SK-N-SH (cell line): Measurements from ENCODE around the gene LLGL1. TPM values are rescaled to one million over a fixed set of nuclear protein-coding genes. Genes with fewer than 3 reads are reported as not detected.

ENCODE experiments used
- CTCF ChIA-PET: fragments of 300-600, 350-600 bp; formaldehyde crosslinking; extraction: SDS; loops from one replicate; lab custom pipeline; 2021; lab: Yijun Ruan, JAX
- POLR2A ChIA-PET: fragments of 350-600 bp; sonication (Branson Sonifier 250); formaldehyde crosslinking; extraction: SDS; loops from one replicate; lab custom pipeline; 2020; ENCODE audit warnings: antibody characterized with exemption, inconsistent platforms; lab: Yijun Ruan, JAX
- DNase-seq: peaks from one replicate; pipeline ENCODE4 v3.0.0; 2012
- H2AFZ ChIP-seq: fragments of 200-600 bp; sonication (generic); 2 replicates; pipeline ENCODE4 v1.8.1; 2016; ENCODE audit warnings: antibody characterized with exemption, mild to moderate bottlenecking, low read depth
- H3F3A ChIP-seq: fragments of 200-600 bp; sonication (generic); replicated peaks from 2 replicates; pipeline ENCODE3; 2016; ENCODE audit warnings: antibody characterized with exemption, mild to moderate bottlenecking; ENCODE audit not compliant: insufficient read depth
- H3K27ac ChIP-seq, 2 experiments: fragments of 200-500 bp in 1 of 2; fragments of 200-600 bp in 1 of 2; sonication (Bioruptor generic) in 1 of 2; sonication (generic), shearing (Covaris generic) in 1 of 2; 2 replicates each; pipeline versions ENCODE4 v1.5.1 to v1.6.1; 2014 to 2016; ENCODE audit warnings: low read depth in 2 of 2, inconsistent platforms in 1 of 2, low read length in 1 of 2, mild to moderate bottlenecking in 1 of 2, mixed read lengths in 1 of 2
- H3K27me3 ChIP-seq: fragments of 200-600 bp; sonication (generic), shearing (Covaris generic); 2 replicates; pipeline ENCODE4 v1.6.1; 2016; ENCODE audit warnings: mixed run types; ENCODE audit not compliant: insufficient read depth
- H3K36me3 ChIP-seq, 2 experiments: fragments of 200-500 bp in 1 of 2; fragments of 200-600 bp in 1 of 2; sonication (Bioruptor generic) in 1 of 2; sonication (generic) in 1 of 2; replicated peaks in 1 of 2; 2 replicates each; pipeline versions ENCODE3 to v1.5.1; 2014 to 2016; ENCODE audit warnings: low read length in 1 of 2, mild to moderate bottlenecking in 1 of 2; ENCODE audit not compliant: insufficient read depth in 2 of 2, control insufficient read depth in 1 of 2
- H3K4me1 ChIP-seq, 2 experiments: fragments of 200-500 bp in 1 of 2; fragments of 200-600 bp in 1 of 2; sonication (Bioruptor generic) in 1 of 2; sonication (generic), shearing (Covaris generic) in 1 of 2; 2 replicates each; pipeline versions ENCODE4 v1.5.1 to v1.6.1; 2014 to 2016; ENCODE audit warnings: low read depth in 1 of 2, low read length in 1 of 2, mixed run types in 1 of 2; ENCODE audit not compliant: insufficient read depth in 2 of 2, control insufficient read depth in 1 of 2
- H3K4me2 ChIP-seq: fragments of 200-600 bp; sonication (generic), shearing (Covaris generic); 2 replicates; pipeline ENCODE4 v1.6.1; 2017; ENCODE audit warnings: mixed run types
- H3K4me3 ChIP-seq, 2 experiments: fragments of 200-500 bp in 1 of 2; fragments of 200-600 bp in 1 of 2; sonication (Bioruptor generic) in 1 of 2; sonication (generic), shearing (Covaris generic) in 1 of 2; 2 replicates each; pipeline versions ENCODE4 v1.5.1 to v1.8.1; 2014 to 2016; ENCODE audit warnings: low read depth in 2 of 2, inconsistent platforms in 1 of 2, low read length in 1 of 2, mild to moderate bottlenecking in 1 of 2, mixed read lengths in 1 of 2, moderate library complexity in 1 of 2
- H3K79me2 ChIP-seq: fragments of 200-600 bp; sonication (generic); 2 replicates; pipeline ENCODE4 v1.8.1; 2017; ENCODE audit warnings: mild to moderate bottlenecking; ENCODE audit not compliant: insufficient read depth
- H3K9ac ChIP-seq: fragments of 200-600 bp; sonication (generic); 2 replicates; pipeline ENCODE4 v1.6.1; 2017; ENCODE audit warnings: mixed run types
- H3K9me2 ChIP-seq: fragments of 200-600 bp; sonication (generic); 2 replicates; pipeline ENCODE4 v1.6.1; 2017; ENCODE audit warnings: mixed run types
- H3K9me3 ChIP-seq: fragments of 200-600 bp; sonication (generic); 2 replicates; pipeline ENCODE4 v1.6.1; 2017; ENCODE audit warnings: mixed run types, mild to moderate bottlenecking, moderate library complexity
- H4K20me1 ChIP-seq: fragments of 200-600 bp; sonication (generic); 2 replicates; pipeline ENCODE4 v1.6.1; 2017; ENCODE audit warnings: mild to moderate bottlenecking, mixed run types; ENCODE audit not compliant: insufficient read depth
- ELF1 ChIP-seq: IDR thresholded peaks from 2 replicates; pipeline ENCODE4 v1.4.0; 2012
- EP300 ChIP-seq, 2 experiments: IDR thresholded peaks; 2 replicates each; pipeline versions ENCODE4 v1.4.0 to v1.6.1; 2012; ENCODE audit warnings: borderline replicate concordance in 1 of 2, low read depth in 1 of 2, low read length in 1 of 2
- FOXJ3 ChIP-seq: sonication (generic); formaldehyde crosslinking; IDR thresholded peaks from 2 replicates; pipeline ENCODE4 v1.5.1; 2020; ENCODE audit warnings: mild to moderate bottlenecking, missing genetic modification reagents
- FOXM1 ChIP-seq: IDR thresholded peaks from 2 replicates; pipeline ENCODE4 v1.4.0; 2012; ENCODE audit warnings: low read depth, mild to moderate bottlenecking
- GABPA ChIP-seq: IDR thresholded peaks from 2 replicates; pipeline ENCODE4 v1.4.0; 2012; ENCODE audit warnings: low read depth, mild to moderate bottlenecking
- MEF2A ChIP-seq: IDR thresholded peaks from 2 replicates; pipeline ENCODE4 v1.4.0; 2012; ENCODE audit warnings: low read depth, borderline replicate concordance
- PBX3 ChIP-seq: IDR thresholded peaks from 2 replicates; pipeline ENCODE4; 2012
- POLR2AphosphoS5 ChIP-seq: IDR thresholded peaks from 2 replicates; pipeline ENCODE4 v1.6.1; 2012; ENCODE audit warnings: low read depth, low read length
- RAD21 ChIP-seq: IDR thresholded peaks from 2 replicates; pipeline ENCODE4 v1.6.1; 2012; ENCODE audit warnings: mild to moderate bottlenecking, low read length
- RCOR1 ChIP-seq: fragments of 150-350 bp; IDR thresholded peaks from 2 replicates; pipeline ENCODE4 v1.6.1; 2017; ENCODE audit warnings: antibody characterized with exemption, low read length
- SIN3A ChIP-seq: IDR thresholded peaks from 2 replicates; pipeline ENCODE4 v1.6.1; 2012; ENCODE audit warnings: low read depth, mild to moderate bottlenecking, low read length, moderate library complexity, borderline replicate concordance
- SMC3 ChIP-seq: IDR thresholded peaks from 2 replicates; pipeline ENCODE4 v1.6.1; 2012; ENCODE audit warnings: low read depth, low read length, improper control_type of control experiment
- YY1 ChIP-seq: IDR thresholded peaks from 2 replicates; pipeline ENCODE4 v1.4.0; 2012; ENCODE audit warnings: low read depth, mild to moderate bottlenecking
- ZBTB33 ChIP-seq: IDR thresholded peaks from 2 replicates; pipeline ENCODE4 v1.4.0; 2012; ENCODE audit warnings: low read depth, borderline replicate concordance
- WGBS: methylation state at CpG from one replicate; pipeline ENCODE4 v1.1.6; 2017; ENCODE audit warnings: low lambda C conversion rate; 5-methylcytosine and 5-hydroxymethylcytosine counted together
- polyA plus RNA-seq, 3 experiments: library from polyadenylated mRNA; depleted of rRNA; stranded (reverse); fragments of >200 nt; gene quantifications; 2 replicates each; pipeline ENCODE4 v1.2.3, GENCODE V29; 2012
- TF ChIP-seq, protein P1 (sequence below): fragments of 200-600 bp; sonication (generic); IDR thresholded peaks from 2 replicates; pipeline ENCODE4 v1.6.1; 2017; ENCODE audit warnings: antibody characterized with exemption, mild to moderate bottlenecking, moderate library complexity
- TF ChIP-seq, protein P2 (sequence below): IDR thresholded peaks from 2 replicates; pipeline ENCODE4 v1.4.0; 2012; ENCODE audit warnings: low read depth, borderline replicate concordance
- TF ChIP-seq, protein P3 (sequence below): fragments of 150-350 bp; IDR thresholded peaks from 2 replicates; pipeline ENCODE4 v1.6.1; 2016; ENCODE audit warnings: mild to moderate bottlenecking, low read depth, low read length
- TF ChIP-seq, protein P4 (sequence below): IDR thresholded peaks from 2 replicates; pipeline ENCODE4 v1.6.1; 2012; ENCODE audit warnings: mild to moderate bottlenecking, low read depth, low read length, moderate library complexity

Gene LLGL1
- polyA plus RNA-seq, 1 of the 3 experiments (the other 2 are of a cell fraction): 31.4 TPM

DNA sequence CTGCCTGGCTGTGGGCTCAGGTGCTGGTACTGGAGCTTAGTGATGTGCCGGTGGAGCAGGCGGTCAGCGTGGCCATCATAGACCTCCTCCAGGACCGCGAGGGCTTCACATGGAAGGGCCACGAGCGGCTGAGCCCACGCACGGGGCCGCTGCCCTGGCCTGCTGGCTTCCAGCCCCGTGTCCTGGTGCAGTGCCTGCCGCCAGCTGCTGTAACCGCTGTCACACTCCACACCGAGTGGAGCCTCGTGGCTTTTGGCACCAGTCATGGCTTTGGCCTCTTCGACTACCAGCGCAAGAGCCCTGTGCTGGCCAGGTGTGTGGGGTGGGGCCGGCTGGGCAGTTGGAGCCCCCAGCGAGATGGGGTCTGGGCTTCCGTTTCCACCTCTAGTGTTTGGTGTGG, 12.0 kb downstream of the LLGL1 start:
- peaks cover 4% of the 10 kb centered on the region for H3F3A ChIP-seq
- no peak overlapping the region for H3K4me2 ChIP-seq
- TF ChIP-seq, protein P1, sequence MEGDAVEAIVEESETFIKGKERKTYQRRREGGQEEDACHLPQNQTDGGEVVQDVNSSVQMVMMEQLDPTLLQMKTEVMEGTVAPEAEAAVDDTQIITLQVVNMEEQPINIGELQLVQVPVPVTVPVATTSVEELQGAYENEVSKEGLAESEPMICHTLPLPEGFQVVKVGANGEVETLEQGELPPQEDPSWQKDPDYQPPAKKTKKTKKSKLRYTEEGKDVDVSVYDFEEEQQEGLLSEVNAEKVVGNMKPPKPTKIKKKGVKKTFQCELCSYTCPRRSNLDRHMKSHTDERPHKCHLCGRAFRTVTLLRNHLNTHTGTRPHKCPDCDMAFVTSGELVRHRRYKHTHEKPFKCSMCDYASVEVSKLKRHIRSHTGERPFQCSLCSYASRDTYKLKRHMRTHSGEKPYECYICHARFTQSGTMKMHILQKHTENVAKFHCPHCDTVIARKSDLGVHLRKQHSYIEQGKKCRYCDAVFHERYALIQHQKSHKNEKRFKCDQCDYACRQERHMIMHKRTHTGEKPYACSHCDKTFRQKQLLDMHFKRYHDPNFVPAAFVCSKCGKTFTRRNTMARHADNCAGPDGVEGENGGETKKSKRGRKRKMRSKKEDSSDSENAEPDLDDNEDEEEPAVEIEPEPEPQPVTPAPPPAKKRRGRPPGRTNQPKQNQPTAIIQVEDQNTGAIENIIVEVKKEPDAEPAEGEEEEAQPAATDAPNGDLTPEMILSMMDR: no peak
- no peak for TF ChIP-seq MEF2A
- TF ChIP-seq POLR2AphosphoS5: no peak
- TF ChIP-seq FOXM1: no peak
- no peak for TF ChIP-seq EP300 (IDR thresholded peaks at IDR 0.05; ENCODE audit: borderline replicate concordance in 1 of 2, low read depth in 1 of 2, low read length in 1 of 2)
- TF ChIP-seq, protein P2, sequence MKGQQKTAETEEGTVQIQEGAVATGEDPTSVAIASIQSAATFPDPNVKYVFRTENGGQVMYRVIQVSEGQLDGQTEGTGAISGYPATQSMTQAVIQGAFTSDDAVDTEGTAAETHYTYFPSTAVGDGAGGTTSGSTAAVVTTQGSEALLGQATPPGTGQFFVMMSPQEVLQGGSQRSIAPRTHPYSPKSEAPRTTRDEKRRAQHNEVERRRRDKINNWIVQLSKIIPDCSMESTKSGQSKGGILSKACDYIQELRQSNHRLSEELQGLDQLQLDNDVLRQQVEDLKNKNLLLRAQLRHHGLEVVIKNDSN: no peak
- TF ChIP-seq YY1: no peak
- TF ChIP-seq RAD21: no peak
- no peak for TF ChIP-seq RCOR1
- no peaks in the 10 kb centered on the region for H4K20me1 ChIP-seq
- H3K27ac ChIP-seq: no peak overlapping the region
- no peaks in the 10 kb centered on the region for H3K9me3 ChIP-seq
- H3K27me3 ChIP-seq: no peaks in the 10 kb centered on the region
- 100% methylated on average over 4 of the region's 20 CpGs for WGBS
- POLR2A ChIA-PET: no interaction called here
- H3K36me3 ChIP-seq: peaks cover 0 to 37% of the 10 kb centered on the region in 2 experiments
- H3K79me2 ChIP-seq: 0 out of 2 replicates have a peak, but pooled peaks cover 3% of the 10 kb centered on the region
- peaks cover 0 to 6% of the 10 kb centered on the region in 2 experiments; a peak in 2 of 4 replicates for H3K4me1 ChIP-seq
- no peak overlapping the region for H2AFZ ChIP-seq
- no peak overlapping the region for H3K4me3 ChIP-seq
- CTCF ChIA-PET: interaction anchor here (4.4 kb wide), 1 partner anchor 10 kb away, joined by 26 read pairs; no protein-coding TSS in a partner anchor
- no peaks in the 10 kb centered on the region for H3K9me2 ChIP-seq
- no peak overlapping the region for H3K9ac ChIP-seq
- DNase-seq: no peak

GRCh38 chr17:18238299-18238698, 12.9 kb downstream of the LLGL1 start:
- CTCF ChIA-PET: interaction anchor here (4.4 kb wide), 1 partner anchor 10 kb away, joined by 26 read pairs; no protein-coding TSS in a partner anchor
- H2AFZ ChIP-seq: no peak overlapping the region
- TF ChIP-seq SIN3A: no peak
- TF ChIP-seq, protein P3, sequence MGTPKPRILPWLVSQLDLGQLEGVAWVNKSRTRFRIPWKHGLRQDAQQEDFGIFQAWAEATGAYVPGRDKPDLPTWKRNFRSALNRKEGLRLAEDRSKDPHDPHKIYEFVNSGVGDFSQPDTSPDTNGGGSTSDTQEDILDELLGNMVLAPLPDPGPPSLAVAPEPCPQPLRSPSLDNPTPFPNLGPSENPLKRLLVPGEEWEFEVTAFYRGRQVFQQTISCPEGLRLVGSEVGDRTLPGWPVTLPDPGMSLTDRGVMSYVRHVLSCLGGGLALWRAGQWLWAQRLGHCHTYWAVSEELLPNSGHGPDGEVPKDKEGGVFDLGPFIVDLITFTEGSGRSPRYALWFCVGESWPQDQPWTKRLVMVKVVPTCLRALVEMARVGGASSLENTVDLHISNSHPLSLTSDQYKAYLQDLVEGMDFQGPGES: no peak
- TF ChIP-seq, protein P4, sequence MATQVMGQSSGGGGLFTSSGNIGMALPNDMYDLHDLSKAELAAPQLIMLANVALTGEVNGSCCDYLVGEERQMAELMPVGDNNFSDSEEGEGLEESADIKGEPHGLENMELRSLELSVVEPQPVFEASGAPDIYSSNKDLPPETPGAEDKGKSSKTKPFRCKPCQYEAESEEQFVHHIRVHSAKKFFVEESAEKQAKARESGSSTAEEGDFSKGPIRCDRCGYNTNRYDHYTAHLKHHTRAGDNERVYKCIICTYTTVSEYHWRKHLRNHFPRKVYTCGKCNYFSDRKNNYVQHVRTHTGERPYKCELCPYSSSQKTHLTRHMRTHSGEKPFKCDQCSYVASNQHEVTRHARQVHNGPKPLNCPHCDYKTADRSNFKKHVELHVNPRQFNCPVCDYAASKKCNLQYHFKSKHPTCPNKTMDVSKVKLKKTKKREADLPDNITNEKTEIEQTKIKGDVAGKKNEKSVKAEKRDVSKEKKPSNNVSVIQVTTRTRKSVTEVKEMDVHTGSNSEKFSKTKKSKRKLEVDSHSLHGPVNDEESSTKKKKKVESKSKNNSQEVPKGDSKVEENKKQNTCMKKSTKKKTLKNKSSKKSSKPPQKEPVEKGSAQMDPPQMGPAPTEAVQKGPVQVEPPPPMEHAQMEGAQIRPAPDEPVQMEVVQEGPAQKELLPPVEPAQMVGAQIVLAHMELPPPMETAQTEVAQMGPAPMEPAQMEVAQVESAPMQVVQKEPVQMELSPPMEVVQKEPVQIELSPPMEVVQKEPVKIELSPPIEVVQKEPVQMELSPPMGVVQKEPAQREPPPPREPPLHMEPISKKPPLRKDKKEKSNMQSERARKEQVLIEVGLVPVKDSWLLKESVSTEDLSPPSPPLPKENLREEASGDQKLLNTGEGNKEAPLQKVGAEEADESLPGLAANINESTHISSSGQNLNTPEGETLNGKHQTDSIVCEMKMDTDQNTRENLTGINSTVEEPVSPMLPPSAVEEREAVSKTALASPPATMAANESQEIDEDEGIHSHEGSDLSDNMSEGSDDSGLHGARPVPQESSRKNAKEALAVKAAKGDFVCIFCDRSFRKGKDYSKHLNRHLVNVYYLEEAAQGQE: no peak
- no peak for TF ChIP-seq FOXJ3 (CRISPR knock-in tag)
- no peak for TF ChIP-seq ELF1
- TF ChIP-seq GABPA: no peak
- TF ChIP-seq RCOR1: no peak
- no peak for TF ChIP-seq POLR2AphosphoS5
- no peak for TF ChIP-seq SMC3
- TF ChIP-seq ZBTB33: no peak
- TF ChIP-seq PBX3: no peak

More at GRCh38 chr17:18238299-18238698, 12.9 kb downstream of the LLGL1 start:
- Histone ChIP-seq H4K20me1 (no peaks in the 10 kb centered on the region), H3K79me2 (no peaks in the 10 kb centered on the region), H3K9ac (no peak overlapping the region), H3K27me3 (no peaks in the 10 kb centered on the region), H3K9me3 (no peaks in the 10 kb centered on the region), H3F3A (peaks cover 4% of the 10 kb centered on the region), H3K4me3 (no peak overlapping the region), H3K27ac (no peak overlapping the region), H3K4me1 (peaks cover 0 to 6% of the 10 kb centered on the region in 2 experiments; a peak in 2 of 4 replicates), H3K4me2 (no peak overlapping the region), H3K36me3 (peaks cover 0 to 37% of the 10 kb centered on the region in 2 experiments), H3K9me2 (no peaks in the 10 kb centered on the region)
- DNase-seq: no peak
- POLR2A ChIA-PET: no interaction called here
- WGBS: 90% methylated on average over 5 of the region's 18 CpGs
